Measurements from ENCODE around the gene EXOC7.
"Not testable (repeated sequence)": the region's sequence is repeated elsewhere in the genome, so short reads cannot be mapped to it uniquely, and the experiment has no call there.

EXOC7 gene

GRCh38 chr17:76053246-76054111, 50.1 kb downstream of the EXOC7 start:
- DNase-seq (ENCODE audit: low read depth), result peak; percentile 64
- no peaks in the 10 kb centered on the region for H3K9me3 ChIP-seq (ENCODE audit: control insufficient read depth, low read length)
- no peaks in the 10 kb centered on the region for H3K27me3 ChIP-seq (replicated peaks; ENCODE audit: control insufficient read depth, insufficient read depth, low read length)
- H3K36me3 ChIP-seq (ENCODE audit: control insufficient read depth, insufficient read depth, low read length, severe bottlenecking), result peaks cover 78% of the 10 kb centered on the region
- peaks cover 9% of the 10 kb centered on the region for H3K4me1 ChIP-seq (ENCODE audit: control insufficient read depth, insufficient read depth, low read length)
- H3K4me3 ChIP-seq (ENCODE audit: low read length), result peak overlapping the region; percentile 36
- no peak overlapping the region for H3K9ac ChIP-seq (ENCODE audit: low read length)

- H3K9ac ChIP-seq (ENCODE audit: low read length), result no peak overlapping the region
- H3K4me3 ChIP-seq (ENCODE audit: low read length), result no peak overlapping the region
- no peaks in the 10 kb centered on the region for H3K27me3 ChIP-seq (replicated peaks; ENCODE audit: control insufficient read depth, insufficient read depth, low read length)
- no peaks in the 10 kb centered on the region for H3K9me3 ChIP-seq (ENCODE audit: control insufficient read depth, low read length)
- peaks cover 9% of the 10 kb centered on the region for H3K4me1 ChIP-seq (ENCODE audit: control insufficient read depth, insufficient read depth, low read length)
- H3K36me3 ChIP-seq (ENCODE audit: control insufficient read depth, insufficient read depth, low read length, severe bottlenecking), result peaks cover 77% of the 10 kb centered on the region
- no peak for DNase-seq (ENCODE audit: low read depth)
These were observed 52.0 kb downstream of the EXOC7 start for GRCh38 chr17:76051561-76051960.

GRCh38 chr17:76050538-76051467, 52.8 kb downstream of the EXOC7 start:
- DNase-seq (ENCODE audit: low read depth), result no peak
- Histone ChIP-seq H3K36me3 (ENCODE audit: control insufficient read depth, insufficient read depth, low read length, severe bottlenecking) (peaks cover 77% of the 10 kb centered on the region), H3K27me3 (replicated peaks; ENCODE audit: control insufficient read depth, insufficient read depth, low read length) (no peaks in the 10 kb centered on the region), H3K9me3 (ENCODE audit: control insufficient read depth, low read length) (no peaks in the 10 kb centered on the region), H3K4me1 (ENCODE audit: control insufficient read depth, insufficient read depth, low read length) (peaks cover 9% of the 10 kb centered on the region), H3K9ac (ENCODE audit: low read length) (no peak overlapping the region), H3K4me3 (ENCODE audit: low read length) (no peak overlapping the region)

- Histone ChIP-seq H3K36me3 (ENCODE audit: control insufficient read depth, insufficient read depth, low read length, severe bottlenecking) (peaks cover 78% of the 10 kb centered on the region), H3K9me3 (ENCODE audit: control insufficient read depth, low read length) (no peaks in the 10 kb centered on the region), H3K27me3 (replicated peaks; ENCODE audit: control insufficient read depth, insufficient read depth, low read length) (no peaks in the 10 kb centered on the region), H3K4me3 (ENCODE audit: low read length) (no peak overlapping the region), H3K9ac (ENCODE audit: low read length) (no peak overlapping the region), H3K4me1 (ENCODE audit: control insufficient read depth, insufficient read depth, low read length) (peaks cover 9% of the 10 kb centered on the region)
- no peak for DNase-seq (ENCODE audit: low read depth)
These were observed 53.6 kb downstream of the EXOC7 start for GRCh38 chr17:76049836-76050537.

GRCh38 chr17:76049239-76049638, 54.3 kb downstream of the EXOC7 start:
- no peak overlapping the region for H3K9ac ChIP-seq (ENCODE audit: low read length)
- peaks cover 80% of the 10 kb centered on the region for H3K36me3 ChIP-seq (ENCODE audit: control insufficient read depth, insufficient read depth, low read length, severe bottlenecking)
- H3K27me3 ChIP-seq (replicated peaks; ENCODE audit: control insufficient read depth, insufficient read depth, low read length), result no peaks in the 10 kb centered on the region
- peaks cover 9% of the 10 kb centered on the region for H3K4me1 ChIP-seq (ENCODE audit: control insufficient read depth, insufficient read depth, low read length)
- no peak for DNase-seq (ENCODE audit: low read depth)
- no peaks in the 10 kb centered on the region for H3K9me3 ChIP-seq (ENCODE audit: control insufficient read depth, low read length)
- H3K4me3 ChIP-seq (ENCODE audit: low read length), result no peak overlapping the region

- Histone ChIP-seq H3K27me3 (replicated peaks; ENCODE audit: control insufficient read depth, insufficient read depth, low read length) (no peaks in the 10 kb centered on the region), H3K9me3 (ENCODE audit: control insufficient read depth, low read length) (no peaks in the 10 kb centered on the region), H3K4me3 (ENCODE audit: low read length) (no peak overlapping the region), H3K4me1 (ENCODE audit: control insufficient read depth, insufficient read depth, low read length) (peaks cover 5% of the 10 kb centered on the region), H3K9ac (ENCODE audit: low read length) (no peak overlapping the region), H3K36me3 (ENCODE audit: control insufficient read depth, insufficient read depth, low read length, severe bottlenecking) (peaks cover 80% of the 10 kb centered on the region)
- DNase-seq (ENCODE audit: low read depth), result no peak
These were observed 54.9 kb downstream of the EXOC7 start for GRCh38 chr17:76048711-76049110.

GRCh38 chr17:76048025-76048605, 55.5 kb downstream of the EXOC7 start:
- DNase-seq (ENCODE audit: low read depth), result no peak
- H3K36me3 ChIP-seq (ENCODE audit: control insufficient read depth, insufficient read depth, low read length, severe bottlenecking), result peaks cover 84% of the 10 kb centered on the region
- no peak overlapping the region for H3K9ac ChIP-seq (ENCODE audit: low read length)
- H3K4me1 ChIP-seq (ENCODE audit: control insufficient read depth, insufficient read depth, low read length), result peaks cover 4% of the 10 kb centered on the region
- H3K4me3 ChIP-seq (ENCODE audit: low read length), result no peak overlapping the region
- H3K9me3 ChIP-seq (ENCODE audit: control insufficient read depth, low read length), result no peaks in the 10 kb centered on the region
- no peaks in the 10 kb centered on the region for H3K27me3 ChIP-seq (replicated peaks; ENCODE audit: control insufficient read depth, insufficient read depth, low read length)

- H3K36me3 ChIP-seq (ENCODE audit: control insufficient read depth, insufficient read depth, low read length, severe bottlenecking), result peaks cover 98% of the 10 kb centered on the region
- no peaks in the 10 kb centered on the region for H3K27me3 ChIP-seq (replicated peaks; ENCODE audit: control insufficient read depth, insufficient read depth, low read length)
- no peak overlapping the region for H3K4me3 ChIP-seq (ENCODE audit: low read length)
- H3K9ac ChIP-seq (ENCODE audit: low read length), result no peak overlapping the region
- DNase-seq (ENCODE audit: low read depth), result no peak
- H3K4me1 ChIP-seq (ENCODE audit: control insufficient read depth, insufficient read depth, low read length), result peaks cover 4% of the 10 kb centered on the region
- H3K9me3 ChIP-seq (ENCODE audit: control insufficient read depth, low read length), result no peaks in the 10 kb centered on the region
These were observed 57.5 kb downstream of the EXOC7 start for GRCh38 chr17:76046064-76046463.

- not testable (repeated sequence) for H3K4me1 ChIP-seq (ENCODE audit: control insufficient read depth, insufficient read depth, low read length); H3K27me3 ChIP-seq (replicated peaks; ENCODE audit: control insufficient read depth, insufficient read depth, low read length); DNase-seq (ENCODE audit: low read depth); H3K9me3 ChIP-seq (ENCODE audit: control insufficient read depth, low read length); H3K4me3 ChIP-seq (ENCODE audit: low read length); H3K9ac ChIP-seq (ENCODE audit: low read length)
- peaks cover 98% of the 10 kb centered on the region for H3K36me3 ChIP-seq (ENCODE audit: control insufficient read depth, insufficient read depth, low read length, severe bottlenecking)
These were observed 59.0 kb downstream of the EXOC7 start for GRCh38 chr17:76044475-76045007.

GRCh38 chr17:76042868-76043267, 60.7 kb downstream of the EXOC7 start:
- H3K36me3 ChIP-seq (ENCODE audit: control insufficient read depth, insufficient read depth, low read length, severe bottlenecking), result peaks cover 98% of the 10 kb centered on the region
- not testable (repeated sequence) for H3K9ac ChIP-seq (ENCODE audit: low read length)

More at GRCh38 chr17:76042868-76043267, 60.7 kb downstream of the EXOC7 start:
- H3K27me3 ChIP-seq (replicated peaks; ENCODE audit: control insufficient read depth, insufficient read depth, low read length); H3K9me3 ChIP-seq (ENCODE audit: control insufficient read depth, low read length); H3K4me3 ChIP-seq (ENCODE audit: low read length); H3K4me1 ChIP-seq (ENCODE audit: control insufficient read depth, insufficient read depth, low read length); DNase-seq (ENCODE audit: low read depth): not testable (repeated sequence)

Data from adipocyte (in vitro differentiated cells).